ENCODE data around the gene TREML2. TPM values are rescaled to one million over a fixed set of nuclear protein-coding genes. Genes with fewer than 3 reads are reported as not detected.

Gene TREML2
- total and polyA plus RNA-seq, 2 of the 13 experiments (the other 11 are each of a cell fraction or from before 2014, with no cell fraction given): not detected

DNA sequence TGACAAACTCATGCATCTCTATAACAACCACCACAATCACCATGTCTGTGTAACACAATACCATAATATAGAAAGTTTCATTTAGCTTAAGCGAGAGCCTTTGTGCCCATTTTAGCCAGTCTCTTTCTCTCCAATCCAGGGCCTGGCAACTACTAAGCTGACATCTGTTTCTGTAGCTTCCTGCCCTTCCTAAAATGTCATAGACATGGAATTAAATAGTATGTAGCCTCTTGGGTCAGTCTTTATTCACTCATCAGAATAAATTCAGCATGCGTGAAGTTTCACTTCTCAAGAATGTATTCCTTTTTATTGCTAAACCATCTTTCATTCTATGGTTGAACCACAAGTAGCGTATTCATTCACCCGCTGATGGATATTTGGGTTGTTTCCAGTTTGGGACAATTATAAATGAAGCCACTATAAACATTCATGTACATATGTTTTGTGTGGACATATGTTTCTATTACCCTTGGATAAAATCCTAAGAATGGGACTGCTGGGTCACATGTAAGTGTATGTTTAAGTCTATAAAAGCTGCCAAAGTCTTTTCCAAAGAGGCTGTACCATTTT, 36.3 kb downstream of the TREML2 start (continued):
- TF ChIP-seq SNAPC4 (CRISPR knock-in tag; IDR thresholded peaks at IDR 0.05): no peak

DNA sequence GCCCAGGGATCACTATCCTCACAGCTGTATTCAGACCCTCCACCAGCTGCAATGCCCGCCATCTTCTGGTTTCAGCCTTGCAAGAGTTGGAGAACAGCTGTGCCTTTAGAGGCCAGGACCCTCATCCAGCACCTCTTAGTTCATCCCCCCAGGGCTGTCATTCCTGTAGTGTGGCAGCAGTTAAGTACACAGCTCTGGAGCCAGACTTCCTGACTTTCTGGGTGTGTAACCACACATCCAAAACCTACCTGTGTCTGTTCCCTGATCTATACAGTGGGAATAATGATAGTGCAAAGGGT, 37.6 kb downstream of the TREML2 start:
- no peak for DNase-seq (ENCODE audit: low spot score)
- POLR2A ChIA-PET: no interaction called here
- intact Hi-C loops (cut with micrococcal nuclease; ENCODE audit: unreplicated experiment) (no loop called here), in situ Hi-C loops (cut with HindIII; ENCODE audit: extremely low pct_ligation_motif_present, low pct_unique_long_range_greater_than_20kb) (no loop called here)
- FAIRE-seq: no peak
- no peaks in the 10 kb centered on the region for H3K36me3 ChIP-seq (replicated peaks in 1 of 2; ENCODE audit: control insufficient read depth in 1 of 2, insufficient read depth in 2 of 2, low read length in 2 of 2)
- H3K4me3 ChIP-seq (replicated peaks in 1 of 3; ENCODE audit: insufficient read depth in 1 of 3, low read depth in 2 of 3, low read length in 3 of 3): no peak overlapping the region
- CTCF ChIA-PET (ENCODE audit: low intra/inter-chr PET ratio, low total read pairs): no interaction called here
- no peak overlapping the region for H3K27ac ChIP-seq (ENCODE audit: extremely low read length, insufficient read depth, low read length)
- H2AFZ ChIP-seq (ENCODE audit: low read length): no peak overlapping the region
- 67% methylated on average over 1 of the region's 1 CpG for WGBS (ENCODE audit: low lambda C conversion rate)
- H3K27me3 ChIP-seq (ENCODE audit: control insufficient read depth in 1 of 2, insufficient read depth in 2 of 2, low read length in 2 of 2): peaks cover 0 to 15% of the 10 kb centered on the region in 2 experiments; a peak in 1 of 5 replicates
- H3K79me2 ChIP-seq (ENCODE audit: insufficient read depth, low read length): no peaks in the 10 kb centered on the region
- no TSS peak for BruUV-seq (replicated peaks)
- no peak for ATAC-seq
- no peaks in the 10 kb centered on the region for H3K9me3 ChIP-seq (ENCODE audit: low read length)
- no peaks in the 10 kb centered on the region for H4K20me1 ChIP-seq (ENCODE audit: insufficient read depth, low read length)
- no peak overlapping the region for H3K9ac ChIP-seq (ENCODE audit: insufficient read depth, low read depth, low read length)
- no peak for TF ChIP-seq SP1 (IDR thresholded peaks at IDR 0.05)
- TF ChIP-seq SP1 (CRISPR knock-in tag; IDR thresholded peaks at IDR 0.05): no peak
- no peak for TF ChIP-seq MNT (IDR thresholded peaks at IDR 0.05)
- no peak for TF ChIP-seq NFIB (CRISPR knock-in tag; IDR thresholded peaks at IDR 0.05; ENCODE audit: borderline replicate concordance)
- no peak for TF ChIP-seq ZFX (CRISPR knock-in tag; IDR thresholded peaks at IDR 0.05; ENCODE audit: low read depth)
- TF ChIP-seq ZNF180 (CRISPR knock-in tag; IDR thresholded peaks at IDR 0.05; ENCODE audit: borderline replicate concordance, low read depth): no peak
- TF ChIP-seq ZBTB4 (CRISPR knock-in tag; IDR thresholded peaks at IDR 0.05; ENCODE audit: borderline replicate concordance): no peak
- no peak overlapping the region for H3K4me2 ChIP-seq (ENCODE audit: low read depth, low read length)
- H3K4me1 ChIP-seq (ENCODE audit: insufficient read depth, low read length): no peaks in the 10 kb centered on the region
